Measurements from ENCODE around the gene PRR30.
A peak's percentile ranks its signal among the peaks of the same experiment; 100 is the strongest.
"Not testable (repeated sequence)": the region's sequence is repeated elsewhere in the genome, so short reads cannot be mapped to it uniquely, and the experiment has no call there.

The PRR30 gene

GRCh38 chr2:27128668-27129571 lies 10.3 kb downstream of the PRR30 start:
- DNase-seq = no peak

DNA sequence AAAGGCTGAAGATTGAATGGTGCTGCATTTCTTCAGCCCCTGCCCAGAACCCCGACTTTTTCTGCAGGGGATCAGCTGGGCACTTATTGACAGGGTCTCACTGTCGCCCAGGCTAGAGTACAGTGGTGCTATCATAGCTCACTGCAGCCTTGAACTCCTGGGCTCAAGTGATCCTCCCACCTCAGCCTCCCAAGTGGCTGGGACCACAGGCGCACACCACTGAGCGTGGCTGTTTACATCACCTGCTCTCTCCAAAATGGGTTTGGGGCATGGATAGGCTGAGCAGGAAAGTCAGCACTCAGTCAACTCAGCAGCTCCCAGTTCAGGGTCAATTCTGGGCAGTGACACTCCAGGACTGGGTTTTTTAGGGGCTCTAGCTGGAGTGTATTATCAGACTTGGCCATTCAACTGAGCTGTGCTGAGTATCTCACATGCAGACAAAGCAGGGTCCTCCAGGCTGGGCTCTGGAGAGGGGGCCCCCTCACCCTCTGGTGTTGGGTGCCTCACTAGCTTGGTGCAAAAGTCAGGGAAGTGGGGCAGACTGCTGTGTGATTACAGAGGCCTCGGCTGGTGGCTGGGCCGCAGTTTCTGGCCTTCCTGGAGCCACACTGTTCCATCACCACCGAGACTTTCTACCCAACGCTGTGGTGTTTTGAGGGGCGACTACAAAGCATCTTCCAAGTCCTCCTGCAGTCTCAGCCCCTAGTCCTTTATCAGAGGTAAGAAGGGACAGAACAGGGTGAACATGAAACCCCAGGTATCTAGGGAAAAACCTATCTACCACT lies 11.1 kb downstream of the PRR30 start:
- no peak for DNase-seq

GRCh38 chr2:27126252-27126710 lies 12.9 kb downstream of the PRR30 start:
- DNase-seq = no peak

DNA sequence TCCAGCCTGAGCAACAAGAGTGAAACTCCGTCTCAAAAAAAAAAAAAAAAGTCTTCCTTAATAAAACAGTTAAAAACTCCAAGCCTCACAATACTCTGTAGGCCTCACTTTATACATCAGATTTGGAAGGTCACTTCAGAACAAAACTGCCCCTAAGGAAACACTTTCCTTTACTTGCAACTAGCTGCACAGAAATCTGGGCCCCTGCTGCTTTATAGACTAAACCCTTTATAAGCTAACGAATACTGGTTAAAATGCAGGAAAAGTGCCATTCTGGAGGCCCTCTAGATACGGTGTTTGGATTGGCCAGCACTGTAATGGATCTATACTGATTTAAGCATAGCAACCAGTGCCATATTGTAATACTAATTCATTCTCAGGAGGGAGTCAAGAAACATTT lies 14.1 kb downstream of the PRR30 start:
- no peak for DNase-seq

DNA sequence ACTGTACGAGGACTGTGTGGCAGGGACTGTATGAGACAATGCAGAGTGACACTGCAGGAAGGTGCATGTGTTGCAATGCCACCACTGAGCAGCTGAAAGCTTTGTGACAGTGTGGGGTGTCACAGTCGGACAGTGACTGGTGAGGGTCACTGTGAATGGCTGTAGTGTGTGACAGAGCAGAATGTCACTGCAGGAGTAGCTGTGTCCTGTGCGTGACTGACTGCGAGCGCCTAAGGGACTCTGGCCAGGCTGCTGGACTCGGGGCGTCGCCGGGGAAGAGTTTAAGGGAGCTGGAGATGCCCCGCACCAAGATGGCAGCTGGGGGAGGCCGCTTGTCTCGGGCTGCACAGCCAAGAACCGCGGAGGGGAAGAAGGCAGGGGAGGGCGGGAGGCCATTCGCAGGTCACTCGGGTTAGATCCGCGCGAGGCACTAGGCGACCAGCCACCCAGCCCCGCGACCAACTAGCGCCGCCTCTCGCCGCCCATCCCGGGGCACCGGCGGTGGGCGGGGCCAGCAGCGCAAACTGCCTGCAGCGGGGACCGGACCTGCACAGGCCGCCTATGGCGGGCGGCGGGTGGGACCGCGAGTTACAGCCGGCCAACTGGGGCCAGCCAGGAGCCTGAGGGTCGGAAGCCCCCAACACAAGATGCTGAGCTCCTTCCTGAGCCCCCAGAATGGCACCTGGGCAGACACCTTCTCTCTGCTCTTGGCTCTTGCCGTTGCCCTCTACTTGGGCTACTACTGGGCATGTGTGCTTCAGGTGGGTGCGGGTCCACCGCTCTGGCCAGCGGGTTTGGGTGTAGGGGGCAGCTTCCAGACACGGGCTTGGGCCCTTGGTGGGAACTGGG lies 15.7 kb downstream of the PRR30 start, which contains the start of gene ABHD1:
Gene ABHD1 (plus strand): TSS at position 514 of the 849 bp plus-strand sequence. CDS start 134 bp downstream, at position 648.
- peak; percentile 41 to 65 (median 63) for DNase-seq

DNA sequence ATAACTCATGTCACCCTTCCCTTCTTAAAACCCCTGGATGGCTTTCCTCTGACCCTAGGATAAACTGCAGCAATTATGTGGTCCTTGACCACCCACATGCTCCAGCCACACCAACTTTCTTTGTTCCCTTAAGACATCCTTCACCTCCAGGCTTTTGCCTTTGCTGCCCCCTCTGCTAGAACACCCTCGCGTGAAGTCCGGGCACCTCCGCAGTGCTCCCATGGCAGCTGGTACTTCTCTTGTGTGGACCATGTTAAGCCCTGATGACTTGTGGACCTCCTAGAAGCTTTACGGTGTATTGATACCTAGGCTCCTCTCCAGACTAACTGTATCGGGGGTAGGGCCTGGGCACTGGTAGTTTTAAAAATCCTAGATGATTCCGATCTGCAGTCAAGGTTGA lies 16.4 kb downstream of the PRR30 start:
- no peak for DNase-seq

- no peak for DNase-seq
Measured at GRCh38 chr2:27121906-27122305, 17.3 kb downstream of the PRR30 start.

- not testable (repeated sequence) for DNase-seq
Measured at GRCh38 chr2:27119330-27119670, 19.9 kb downstream of the PRR30 start.

GRCh38 chr2:27118525-27119329 lies 20.5 kb downstream of the PRR30 start, which contains the start of gene CGREF1:
Gene CGREF1 (minus strand): TSS chr2:27119128. CDS start chr2:27104366, 14,762 bp downstream.
- DNase-seq = peak in 1 of 5 experiments; percentile 46

DNA sequence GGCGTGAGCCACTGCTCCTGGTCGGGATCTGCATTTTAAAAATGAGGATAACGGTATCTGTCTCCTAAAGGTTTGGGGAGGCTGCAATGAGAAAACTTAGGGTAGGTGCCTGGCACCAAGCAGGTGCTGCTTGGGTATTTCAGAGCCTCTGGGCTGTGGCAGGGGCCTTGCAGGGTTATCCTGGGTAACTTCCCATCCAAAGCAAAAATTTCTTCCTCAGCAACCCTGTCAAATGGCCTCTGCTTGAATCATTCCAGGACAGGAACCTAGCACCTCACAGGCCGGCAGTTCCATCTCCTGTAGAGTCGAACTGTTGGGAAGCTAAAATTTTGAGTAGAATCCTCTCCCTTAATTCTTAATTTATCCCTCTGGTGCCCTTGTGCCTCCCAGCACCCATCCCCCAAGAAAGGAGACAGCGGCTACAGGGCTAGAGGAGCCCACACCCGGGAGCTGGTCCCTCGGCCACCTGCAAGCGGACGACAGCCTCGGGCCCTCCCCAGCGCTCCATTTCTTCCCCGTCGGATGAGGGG lies 21.1 kb downstream of the PRR30 start:
- DNase-seq = no peak

DNA sequence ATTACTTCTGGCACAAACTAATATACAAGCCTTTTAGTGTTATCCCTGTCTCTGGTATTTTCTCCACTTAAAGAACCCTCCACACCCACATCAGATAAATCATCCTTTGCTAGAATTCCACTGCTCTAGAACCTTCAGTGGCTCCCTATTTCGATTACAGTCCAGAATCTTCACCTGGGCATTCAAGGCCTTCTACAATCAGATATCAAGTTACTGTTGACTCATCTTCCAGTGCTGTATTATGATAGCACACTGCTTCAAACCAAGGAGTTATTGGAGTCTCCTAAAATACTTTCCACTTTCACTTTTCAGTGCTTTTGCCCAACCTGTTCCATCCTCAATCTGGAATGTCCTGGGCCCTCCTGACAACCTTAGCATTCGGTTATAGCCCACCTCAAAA lies 23.7 kb downstream of the PRR30 start:
- DNase-seq = no peak

DNA sequence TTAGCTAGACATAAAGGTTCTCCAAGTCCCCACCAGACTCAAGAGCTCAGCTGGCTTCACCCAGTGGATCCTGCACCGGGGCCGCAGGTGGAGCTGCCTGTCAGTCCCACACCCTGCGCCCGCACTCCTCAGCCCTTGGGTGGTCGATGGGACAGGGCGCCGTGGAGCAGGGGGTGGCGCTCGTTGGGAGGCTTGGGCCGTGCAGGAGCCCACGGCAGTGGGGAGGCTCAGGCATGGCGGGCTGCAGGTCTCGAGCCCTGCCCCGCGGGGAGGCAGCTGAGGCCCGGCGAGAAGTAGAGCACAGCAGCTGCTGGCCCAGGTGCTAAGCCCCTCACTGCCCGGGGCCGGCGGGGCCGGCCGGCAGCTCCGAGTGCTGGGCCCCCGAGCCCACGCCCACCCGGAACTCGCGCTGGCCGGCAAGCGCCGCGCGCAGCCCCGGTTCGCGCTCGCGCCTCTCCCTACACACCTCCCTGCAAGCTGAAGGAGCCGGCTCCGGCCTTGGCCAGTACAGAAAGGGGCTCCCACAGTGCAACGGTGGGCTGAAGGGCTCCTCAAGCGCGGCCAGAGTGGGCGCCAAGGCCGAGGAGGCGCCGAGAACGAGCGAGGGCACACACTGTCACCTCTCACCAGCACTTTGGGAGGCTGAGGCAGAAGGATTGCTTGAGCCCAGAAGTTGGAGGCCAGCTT lies 27.7 kb downstream of the PRR30 start:
- not testable (repeated sequence) for DNase-seq

- DNase-seq = not testable (repeated sequence)
Measured at GRCh38 chr2:27110603-27111352, 28.4 kb downstream of the PRR30 start.

DNA sequence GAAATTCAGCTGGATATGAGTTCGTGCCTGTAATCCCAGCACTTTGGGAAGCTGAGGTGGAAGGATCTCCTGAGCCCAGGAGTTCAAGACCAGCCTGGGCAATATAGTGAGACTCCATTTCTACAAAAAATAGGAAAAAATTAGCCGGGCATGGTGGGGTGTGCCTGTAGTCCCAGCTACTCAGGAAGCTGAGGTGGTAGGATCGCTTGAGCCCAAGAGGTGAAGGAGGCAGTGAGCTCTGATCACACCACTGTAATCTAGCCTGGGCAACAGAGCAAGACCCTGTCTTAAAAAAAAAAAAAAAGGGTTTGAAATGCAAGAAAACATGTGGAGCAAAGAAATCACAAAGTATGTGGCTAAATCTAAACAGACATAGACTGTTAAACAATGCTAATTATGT lies 30.1 kb downstream of the PRR30 start:
- no peak for DNase-seq

DNA sequence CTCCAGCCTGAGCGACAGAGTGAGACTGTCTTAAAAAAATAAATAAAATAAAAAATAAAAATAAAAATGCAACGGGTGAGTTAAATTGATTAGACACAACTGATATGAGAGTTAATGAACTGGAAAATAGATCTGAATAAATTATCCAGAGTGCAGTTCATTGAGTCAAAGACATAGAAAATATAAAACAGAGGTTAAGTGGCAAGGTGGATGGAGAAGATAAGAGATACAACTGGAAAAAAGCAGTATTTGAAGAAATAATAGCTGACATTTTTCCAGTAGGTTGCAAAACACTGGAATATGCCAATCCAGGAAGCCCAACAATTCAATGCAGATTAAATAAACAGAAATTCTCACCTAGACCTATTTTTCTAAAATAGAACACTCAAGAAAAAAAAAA lies 31.0 kb downstream of the PRR30 start:
- no peak for DNase-seq

GRCh38 chr2:27105981-27106380 lies 33.2 kb downstream of the PRR30 start:
- DNase-seq = no peak

DNA sequence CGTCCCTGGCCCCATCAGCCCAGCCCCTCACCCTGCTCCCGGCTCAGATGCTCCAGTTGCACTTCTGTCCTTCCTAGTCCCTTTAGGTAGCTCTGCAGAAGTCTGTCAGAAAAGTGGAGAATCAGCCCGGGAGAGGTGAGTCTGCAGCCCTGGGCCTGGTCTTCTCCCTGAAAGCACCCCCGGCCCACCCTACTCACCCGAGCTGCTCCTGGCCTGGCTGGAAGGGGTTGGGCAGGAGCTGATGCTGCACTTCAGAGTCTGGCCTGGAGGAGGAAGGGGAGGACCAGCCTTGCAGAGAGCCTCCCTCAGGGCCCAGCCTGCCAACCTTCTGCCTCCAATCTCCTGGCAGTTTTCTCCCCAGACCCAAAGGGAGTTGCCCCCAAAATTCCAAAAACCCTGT lies 36.9 kb downstream of the PRR30 start:
- DNase-seq = no peak

DNA sequence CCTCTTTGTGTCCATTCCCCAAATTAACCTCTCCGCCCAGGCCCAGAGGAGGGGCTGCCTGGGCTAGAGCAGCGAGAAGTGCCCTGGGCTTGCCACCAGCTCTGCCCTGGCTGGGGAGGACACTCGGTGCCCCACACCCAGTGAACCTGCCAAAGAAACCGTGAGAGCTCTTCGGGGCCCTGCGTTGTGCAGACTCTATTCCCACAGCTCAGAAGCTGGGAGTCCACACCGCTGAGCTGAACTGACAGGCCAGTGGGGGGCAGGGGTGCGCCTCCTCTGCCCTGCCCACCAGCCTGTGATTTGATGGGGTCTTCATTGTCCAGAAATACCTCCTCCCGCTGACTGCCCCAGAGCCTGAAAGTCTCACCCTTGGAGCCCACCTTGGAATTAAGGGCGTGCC lies 39.2 kb downstream of the PRR30 start:
- no peak for DNase-seq

- no peak for DNase-seq
Measured at GRCh38 chr2:27099334-27099955, 39.8 kb downstream of the PRR30 start.

DNA sequence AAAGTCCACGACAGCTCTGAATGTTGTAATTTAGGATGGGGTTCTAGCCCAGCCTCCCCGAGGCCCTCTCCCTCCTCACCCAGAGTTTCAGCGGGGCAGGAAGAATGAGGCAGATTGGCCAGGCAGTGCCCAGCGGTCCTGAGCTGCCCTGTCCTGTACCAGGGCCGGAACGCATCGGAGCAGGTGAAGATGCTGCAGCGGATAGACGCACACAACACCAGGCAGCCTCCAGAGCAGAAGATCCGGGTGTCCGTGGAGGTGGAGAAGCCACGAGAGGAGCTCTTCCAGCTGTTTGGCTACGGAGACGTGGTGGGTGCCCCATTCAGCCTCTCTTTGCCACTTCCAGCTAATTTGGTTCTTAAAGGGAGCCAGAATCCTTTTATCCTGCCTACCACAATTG lies 41.9 kb downstream of the PRR30 start:
- no peak for DNase-seq
